HG02852 (cell line): ENCODE data around the gene MRS2.

ENCODE experiments used
- ATAC-seq: cut with Tn5 transposase; IDR thresholded peaks from one replicate; pipeline ENCODE4 v1.9.1; 2021; ENCODE audit warnings: mild to moderate bottlenecking, moderate library complexity; ENCODE audit not compliant: unreplicated experiment

The MRS2 gene

DNA sequence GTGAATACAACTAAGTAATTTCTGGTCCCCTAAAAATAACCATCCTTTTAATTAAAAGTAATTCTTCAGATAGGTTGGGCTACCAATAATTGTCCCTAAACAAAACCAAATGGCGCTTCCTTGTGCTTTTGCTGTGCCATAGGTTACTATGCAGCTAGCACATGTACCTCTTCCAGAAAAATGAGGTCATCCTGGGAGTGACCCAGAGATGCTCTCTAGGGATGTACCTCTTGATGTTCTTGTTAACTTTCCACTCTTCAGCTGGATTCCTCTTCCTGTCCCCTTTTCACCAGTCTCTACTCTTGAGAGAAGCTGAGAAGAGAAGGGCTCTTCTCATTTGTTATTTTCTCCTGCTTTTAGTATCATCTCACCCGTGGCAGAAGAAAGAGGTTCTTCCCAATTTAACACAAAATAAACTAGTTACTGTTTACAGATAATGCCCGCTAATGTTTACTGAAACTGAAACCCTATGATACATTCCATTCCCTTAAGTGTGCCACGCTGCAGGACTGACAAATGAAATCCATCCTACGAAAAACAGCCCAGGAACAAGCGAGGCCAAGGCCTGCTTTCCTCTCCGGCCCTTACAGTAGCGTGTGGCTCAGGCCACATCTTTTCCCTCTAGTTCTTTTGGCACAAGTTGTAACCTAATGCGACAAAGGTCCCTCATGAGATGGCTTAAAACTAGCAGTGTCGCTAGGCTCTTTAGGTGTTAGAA, 24.2 kb downstream of the MRS2 start:
- no peak for ATAC-seq

- ATAC-seq: no peak
Measured at GRCh38 chr6:24428615-24429014, 25.9 kb downstream of the MRS2 start.

DNA sequence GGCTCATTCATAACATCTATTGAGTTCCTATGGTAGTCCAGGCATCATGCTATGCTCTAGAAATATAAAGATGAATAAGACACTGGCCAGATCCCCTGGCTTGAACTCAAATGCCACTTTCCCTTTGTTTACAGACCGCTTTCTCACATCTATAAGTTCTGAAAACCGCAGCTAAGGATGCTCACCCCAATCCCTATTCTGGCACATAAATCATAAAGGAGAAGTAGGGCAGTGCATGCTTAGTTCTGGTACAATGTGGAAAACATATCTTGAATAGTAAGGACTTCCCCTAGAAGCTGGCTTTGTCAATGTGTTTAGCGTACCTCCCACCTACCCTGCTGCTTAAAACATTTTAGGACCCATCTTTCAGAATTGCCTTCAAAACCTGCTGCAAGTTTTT, 26.4 kb downstream of the MRS2 start:
- ATAC-seq: no peak

GRCh38 chr6:24430086-24430485, 27.4 kb downstream of the MRS2 start:
- no peak for ATAC-seq

DNA sequence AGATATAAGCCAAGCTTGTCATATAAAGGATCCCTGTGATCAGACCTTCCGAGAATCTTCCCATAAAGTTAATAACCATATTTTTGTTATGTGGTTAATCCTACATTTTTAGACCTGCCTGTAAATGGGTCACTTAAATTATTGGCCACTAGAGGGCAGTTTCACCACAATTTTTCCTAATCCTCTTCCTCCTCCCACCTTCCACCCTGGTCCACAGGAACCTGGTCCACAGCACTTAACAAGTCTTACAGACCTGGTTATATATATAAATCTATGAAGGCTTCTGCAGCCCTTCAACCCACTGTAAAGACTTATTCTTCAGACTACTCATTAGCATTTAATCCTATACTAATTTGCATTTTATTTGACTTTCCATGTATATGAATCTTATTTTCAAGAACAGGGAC, 28.3 kb downstream of the MRS2 start:
- peak; percentile 56 for ATAC-seq

DNA sequence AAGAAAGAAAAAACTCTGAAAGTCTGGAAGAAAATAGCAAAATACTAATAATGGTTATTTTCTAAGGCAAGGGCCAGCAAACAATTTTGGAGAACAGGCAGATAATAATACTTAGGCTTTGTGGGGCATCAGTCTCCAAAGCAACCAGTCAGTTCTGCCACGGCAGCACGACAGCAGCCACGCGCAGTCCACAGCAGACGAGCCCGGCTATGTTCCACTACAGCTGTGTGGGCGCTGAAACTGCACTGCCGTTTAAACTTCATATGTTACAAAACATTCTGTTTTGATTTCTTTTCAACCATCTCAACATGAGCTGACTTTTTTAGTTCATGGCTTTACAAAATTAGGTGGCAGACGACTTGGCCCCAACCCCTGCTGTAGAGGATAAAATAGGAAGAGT, 29.9 kb downstream of the MRS2 start:
- no peak for ATAC-seq

DNA sequence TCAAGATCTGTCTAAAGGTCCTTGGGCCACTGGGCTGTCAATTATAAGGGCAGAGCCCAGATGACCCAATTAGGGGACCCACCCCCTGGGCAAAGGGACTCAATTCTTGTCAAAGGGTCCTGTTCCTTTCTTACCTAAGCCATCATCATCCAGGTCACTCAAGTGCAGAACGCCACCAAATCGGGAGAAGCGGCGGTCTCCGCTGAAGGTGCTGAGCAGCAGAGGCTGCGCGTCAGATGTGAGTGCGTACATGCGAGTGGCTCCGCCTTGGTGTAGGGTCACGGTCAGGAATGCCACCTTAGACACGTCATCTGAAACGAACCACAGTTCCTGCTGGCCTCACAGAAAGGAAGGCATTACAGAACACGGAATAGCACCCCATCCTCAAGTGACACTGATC, 34.2 kb downstream of the MRS2 start:
- ATAC-seq: no peak

GRCh38 chr6:24439858-24440539, 37.3 kb downstream of the MRS2 start:
- ATAC-seq: no peak

GRCh38 chr6:24440897-24441598, 38.3 kb downstream of the MRS2 start:
- no peak for ATAC-seq

GRCh38 chr6:24441599-24441904, 38.8 kb downstream of the MRS2 start:
- ATAC-seq: no peak

DNA sequence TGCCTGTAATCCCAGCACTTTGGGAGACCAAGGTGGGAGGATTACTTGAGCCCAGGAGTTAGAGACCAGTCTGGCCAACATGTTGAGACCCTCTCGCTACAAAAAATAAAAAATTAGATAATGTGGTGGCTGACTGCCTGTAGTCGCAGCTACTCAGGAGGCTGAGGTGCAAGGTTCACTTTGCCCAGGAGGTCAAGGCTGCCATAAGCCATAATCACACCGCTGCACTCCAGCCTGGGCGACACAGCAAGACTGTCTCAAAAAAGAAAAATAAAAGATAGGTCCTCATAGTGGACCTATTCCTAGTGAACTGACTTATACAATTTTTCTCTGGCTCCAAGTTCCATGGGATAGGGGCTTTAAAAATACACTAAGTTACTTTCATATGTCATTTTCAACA, 41.9 kb downstream of the MRS2 start:
- no peak for ATAC-seq

DNA sequence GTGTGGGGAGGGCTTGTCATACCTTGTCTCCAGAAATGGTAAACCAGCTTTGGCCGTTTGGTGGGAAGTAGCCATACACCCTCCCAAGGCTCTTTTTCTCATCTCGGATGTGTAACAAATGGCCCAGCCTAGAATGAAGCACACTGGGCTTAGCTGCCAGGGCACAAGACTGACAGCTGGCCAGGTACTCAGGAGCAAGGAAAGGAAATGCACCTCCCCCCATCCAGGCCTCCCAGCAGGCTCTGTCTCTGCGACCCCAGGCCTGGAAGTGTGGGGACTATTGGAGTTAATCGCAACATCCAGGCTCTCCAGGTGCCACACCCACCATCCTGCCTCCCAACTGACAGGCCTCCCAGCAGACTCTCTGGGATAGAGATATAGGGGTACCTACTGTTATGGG, 43.0 kb downstream of the MRS2 start:
- ATAC-seq: no peak

GRCh38 chr6:24446670-24447069, 43.9 kb downstream of the MRS2 start:
- ATAC-seq: no peak

DNA sequence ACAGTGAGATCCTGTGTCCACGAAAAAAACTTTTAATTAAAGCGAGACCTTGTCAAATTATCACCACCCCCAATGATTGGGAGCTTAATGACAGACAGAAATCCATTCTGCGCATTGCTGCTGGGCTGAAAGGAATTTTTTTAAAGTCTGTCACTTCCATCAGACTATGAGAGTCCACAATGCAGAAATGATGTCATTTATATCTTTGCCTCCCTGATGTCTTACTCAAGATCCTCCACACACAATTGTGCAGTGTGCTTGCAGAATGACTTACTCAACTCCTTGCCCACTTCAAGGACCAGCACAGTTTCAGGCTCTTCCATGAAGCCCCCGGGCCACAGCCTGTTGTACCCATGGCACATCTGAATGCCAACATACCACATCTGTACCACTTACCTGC, 45.7 kb downstream of the MRS2 start:
- ATAC-seq: no peak

GRCh38 chr6:24448828-24449525, 46.2 kb downstream of the MRS2 start:
- ATAC-seq: no peak

DNA sequence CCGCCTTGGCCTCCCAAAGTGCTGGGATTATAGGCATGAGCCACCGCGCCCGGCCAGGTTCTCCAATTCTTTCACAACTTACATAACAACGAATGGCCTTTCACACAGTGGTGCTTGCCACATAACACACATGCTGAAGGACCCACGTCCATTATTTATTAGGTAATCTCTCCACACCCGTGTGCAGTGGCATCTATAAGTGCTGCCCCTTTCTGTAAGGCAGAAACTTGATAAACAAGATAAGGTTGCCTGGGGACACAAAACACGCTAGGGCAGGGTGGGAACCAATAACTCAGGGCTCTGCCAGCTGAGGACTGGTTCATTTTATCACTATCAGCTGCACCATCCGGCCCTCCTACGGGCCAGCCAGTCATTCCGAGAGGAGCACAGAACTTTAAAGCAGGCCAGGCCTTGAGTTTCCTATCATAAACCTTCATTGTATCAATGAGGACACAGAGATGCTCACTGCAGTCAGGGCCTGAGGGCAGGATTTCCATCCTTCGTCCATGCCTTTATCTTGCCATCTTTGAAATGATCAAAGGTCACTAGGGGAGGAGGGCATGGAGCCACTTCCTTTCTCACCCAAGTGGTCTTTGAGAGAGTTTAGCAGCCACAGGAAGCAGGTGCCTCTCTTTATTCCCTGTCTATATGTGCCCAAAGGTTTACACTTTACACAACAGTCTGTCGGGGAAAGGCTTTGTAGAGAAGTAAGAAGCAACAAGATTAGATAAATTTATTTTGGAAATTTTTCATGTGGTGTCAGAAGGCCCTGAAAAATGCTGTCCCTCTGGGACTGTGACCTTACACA, 49.0 kb downstream of the MRS2 start:
- no peak for ATAC-seq

GRCh38 chr6:24453921-24454320, 51.2 kb downstream of the MRS2 start:
- ATAC-seq: no peak

DNA sequence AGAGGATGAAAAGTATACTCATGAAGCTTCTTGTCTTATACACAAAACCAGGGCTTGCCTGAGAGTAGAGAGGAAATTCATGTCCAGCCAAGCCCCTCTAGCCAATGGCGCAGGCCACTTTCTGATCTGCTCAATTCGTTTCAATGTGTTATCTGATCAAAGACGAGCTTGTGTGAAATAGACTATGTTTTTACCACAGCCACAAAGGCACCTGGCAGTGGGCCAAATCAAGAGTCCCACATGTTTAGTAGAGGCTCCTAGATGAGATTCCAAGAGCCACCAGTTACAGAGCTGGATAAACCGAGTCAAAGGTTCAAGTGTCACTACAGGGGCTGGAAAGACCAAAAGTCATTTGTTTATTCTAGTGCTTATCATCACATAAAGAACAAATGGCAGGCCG, 51.7 kb downstream of the MRS2 start:
- ATAC-seq: no peak

GRCh38 chr6:24455061-24455460, 52.3 kb downstream of the MRS2 start:
- no peak for ATAC-seq

GRCh38 chr6:24458134-24458533, 55.4 kb downstream of the MRS2 start:
- ATAC-seq: no peak

GRCh38 chr6:24458941-24459340, 56.2 kb downstream of the MRS2 start:
- no peak for ATAC-seq
